Purkinje cell (primary cell): ENCODE results near the gene ARL14EP. TPM values are rescaled to one million over a fixed set of nuclear protein-coding genes. Genes with fewer than 3 reads are reported as not detected.

ENCODE experiments used
- polyA plus RNA-seq: library from polyadenylated mRNA; unstranded; fragments of >200 nt; fragmentation: Nextera tagmentation; gene quantifications from 2 replicates; pipeline ENCODE4 v1.2.1, GENCODE V29; 2014

ARL14EP gene
- polyA plus RNA-seq: 60.2 and 94.4 TPM in 2 replicates

DNA sequence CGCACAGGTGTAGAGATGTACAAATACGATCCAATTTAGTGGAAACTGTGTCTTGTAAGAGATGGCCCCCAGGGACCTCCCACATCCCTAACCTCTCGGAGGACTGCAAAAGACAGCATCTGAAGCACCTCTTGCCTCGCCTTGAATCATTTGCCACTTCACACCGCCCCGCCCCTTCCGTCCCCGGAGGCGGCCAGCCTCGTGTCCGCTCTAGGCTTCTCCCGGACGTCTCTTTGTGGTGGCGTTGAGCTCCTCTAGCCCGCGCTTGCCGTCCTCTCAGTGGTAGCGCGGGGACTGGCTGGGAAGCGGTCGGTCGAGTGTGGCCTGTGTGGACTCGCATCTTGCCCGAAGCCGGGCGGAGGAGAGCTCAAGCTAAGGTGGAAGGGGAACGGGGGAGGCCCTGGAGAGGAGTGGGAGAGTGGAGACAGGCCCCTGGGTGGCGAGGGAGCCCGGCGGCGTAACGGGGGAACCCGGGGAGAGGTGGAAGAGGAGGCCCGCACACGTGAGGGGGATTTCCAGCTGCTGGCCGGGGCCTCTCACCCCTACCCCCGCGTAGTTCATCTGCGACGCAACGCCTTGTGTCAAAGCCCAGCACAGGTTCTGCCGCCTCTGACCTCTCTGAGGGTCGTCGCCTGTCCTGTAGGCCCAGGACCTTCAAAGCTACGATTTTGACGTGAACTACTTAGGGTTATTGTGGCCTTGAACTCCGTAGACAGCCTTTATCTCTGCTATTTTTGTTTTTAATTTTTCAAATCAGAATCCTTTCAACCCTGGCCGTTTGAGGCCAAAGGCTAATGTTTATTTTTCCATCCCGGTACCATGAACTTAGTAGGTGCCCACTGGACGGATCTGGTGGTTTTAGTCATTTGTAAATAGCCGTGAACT, at the start of gene ARL14EP:
Gene ARL14EP (plus strand): TSS at position 279 of the 885 bp plus-strand sequence. CDS start 7,845 bp downstream, outside the sequence.

Other genes with a start within 250 kb of the ARL14EP start
- gene FSHB, start 92.1 kb upstream of the ARL14EP start, polyA plus RNA-seq: not detected in 2 replicates